ENCODE data around the gene TF.

TF gene

DNA sequence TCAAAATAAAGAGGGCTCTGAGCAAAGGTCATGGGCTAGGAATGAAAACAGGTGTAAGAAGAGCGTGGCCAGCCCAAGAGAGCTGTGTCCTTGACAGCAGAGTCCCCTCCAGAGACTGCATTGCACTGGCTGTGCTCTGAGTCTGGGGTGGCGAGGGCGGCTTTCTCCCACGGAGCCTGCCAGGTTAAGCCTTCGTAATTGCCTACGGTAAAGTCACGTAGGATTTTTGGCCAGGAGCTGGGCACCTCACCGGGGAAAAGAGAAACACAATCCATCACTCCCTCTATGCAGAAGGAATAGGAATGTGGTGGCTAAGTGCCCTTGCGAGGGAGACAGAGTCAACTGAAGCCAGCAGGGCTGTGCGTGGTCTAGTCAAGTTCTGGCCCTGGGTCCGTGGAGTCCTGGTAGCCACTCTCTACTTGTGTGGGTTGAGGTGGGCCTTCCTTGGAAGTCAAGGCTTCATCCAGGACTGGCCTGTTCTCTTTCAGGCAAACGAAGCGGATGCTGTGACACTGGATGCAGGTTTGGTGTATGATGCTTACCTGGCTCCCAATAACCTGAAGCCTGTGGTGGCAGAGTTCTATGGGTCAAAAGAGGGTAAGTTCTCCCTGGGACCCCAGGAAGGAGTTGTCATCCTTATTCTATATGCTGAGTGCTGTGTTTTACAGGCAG lies 7.0 kb downstream of the TF start:
- H3K9me3 ChIP-seq (ENCODE audit: control extremely low read depth in 1 of 5, control insufficient read depth in 4 of 5, insufficient read depth in 2 of 5, low read depth in 1 of 5, low read length in 4 of 5), result no peaks in the 10 kb centered on the region
- H3K4me1 ChIP-seq (ENCODE audit: control extremely low read depth in 1 of 4, control insufficient read depth in 4 of 4, insufficient read depth in 4 of 4, low read length in 3 of 4), result no peaks in the 10 kb centered on the region
- no peaks in the 10 kb centered on the region for H3K36me3 ChIP-seq (ENCODE audit: control insufficient read depth in 4 of 4, insufficient read depth in 4 of 4, low read length in 3 of 4)
- no peak for DNase-seq
- no peak overlapping the region for H3K4me3 ChIP-seq (ENCODE audit: control insufficient read depth in 1 of 7, extremely low read depth in 1 of 7, insufficient read depth in 4 of 7, low read depth in 2 of 7, low read length in 6 of 7)
- H3K27me3 ChIP-seq (replicated peaks in 2 of 5; ENCODE audit: control insufficient read depth in 4 of 5, insufficient read depth in 5 of 5, low read length in 4 of 5), result peaks cover 0 to 11% (median 2%) of the 10 kb centered on the region in 5 experiments
- POLR2A ChIA-PET, result no interaction called here
- CTCF ChIA-PET, result no interaction called here
- 100% methylated on average over 5 of the region's 13 CpGs for WGBS (ENCODE audit: insufficient coverage)
- H3K27ac ChIP-seq (ENCODE audit: insufficient read depth in 1 of 2, low read depth in 1 of 2, low read length in 2 of 2, poor library complexity in 1 of 2, severe bottlenecking in 2 of 2), result no peak overlapping the region

DNA sequence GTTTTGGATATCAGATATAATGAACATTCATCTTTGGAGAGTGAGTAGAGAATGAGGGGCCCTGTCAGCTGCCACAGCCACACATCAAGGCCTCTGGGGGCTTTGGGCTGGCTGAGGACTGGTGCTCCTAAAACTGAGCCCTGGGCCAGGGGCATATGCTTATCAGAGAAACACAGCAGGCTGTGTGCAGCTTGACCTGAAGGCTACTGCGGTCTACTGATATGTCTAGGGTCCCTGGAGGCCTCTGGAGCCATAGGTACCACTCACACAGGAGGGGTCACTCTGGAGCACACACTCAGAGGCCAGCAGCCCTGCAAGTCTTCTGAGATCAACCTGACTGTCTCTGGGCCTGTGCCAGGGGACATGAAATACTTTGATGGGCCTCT lies 7.6 kb downstream of the TF start:
- no peaks in the 10 kb centered on the region for H3K9me3 ChIP-seq (ENCODE audit: control extremely low read depth in 1 of 5, control insufficient read depth in 4 of 5, insufficient read depth in 2 of 5, low read depth in 1 of 5, low read length in 4 of 5)
- WGBS (ENCODE audit: insufficient coverage), result 100% methylated on average over 1 of the region's 1 CpG
- DNase-seq, result no peak
- H3K27ac ChIP-seq (ENCODE audit: insufficient read depth in 1 of 2, low read depth in 1 of 2, low read length in 2 of 2, poor library complexity in 1 of 2, severe bottlenecking in 2 of 2), result no peak overlapping the region
- no peaks in the 10 kb centered on the region for H3K36me3 ChIP-seq (ENCODE audit: control insufficient read depth in 4 of 4, insufficient read depth in 4 of 4, low read length in 3 of 4)
- H3K4me1 ChIP-seq (ENCODE audit: control extremely low read depth in 1 of 4, control insufficient read depth in 4 of 4, insufficient read depth in 4 of 4, low read length in 3 of 4), result no peaks in the 10 kb centered on the region
- peaks cover 0 to 11% (median 0%) of the 10 kb centered on the region in 5 experiments for H3K27me3 ChIP-seq (replicated peaks in 2 of 5; ENCODE audit: control insufficient read depth in 4 of 5, insufficient read depth in 5 of 5, low read length in 4 of 5)
- CTCF ChIA-PET, result no interaction called here
- POLR2A ChIA-PET, result no interaction called here
- H3K4me3 ChIP-seq (ENCODE audit: control insufficient read depth in 1 of 7, extremely low read depth in 1 of 7, insufficient read depth in 4 of 7, low read depth in 2 of 7, low read length in 6 of 7), result no peak overlapping the region

DNA sequence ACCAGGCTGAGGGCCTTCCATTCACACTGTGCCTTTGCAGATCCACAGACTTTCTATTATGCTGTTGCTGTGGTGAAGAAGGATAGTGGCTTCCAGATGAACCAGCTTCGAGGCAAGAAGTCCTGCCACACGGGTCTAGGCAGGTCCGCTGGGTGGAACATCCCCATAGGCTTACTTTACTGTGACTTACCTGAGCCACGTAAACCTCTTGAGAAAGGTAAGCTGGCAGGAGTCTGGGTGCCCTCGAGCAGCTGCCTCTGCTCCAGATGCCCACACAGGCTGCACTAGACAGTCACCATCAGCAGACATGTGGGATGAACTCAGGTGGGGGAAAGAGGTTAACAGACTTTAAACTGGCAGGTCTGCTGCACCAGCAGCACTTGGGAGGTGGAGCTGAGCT lies 8.3 kb downstream of the TF start:
- DNase-seq, result no peak
- Histone ChIP-seq H3K36me3 (ENCODE audit: control insufficient read depth in 4 of 4, insufficient read depth in 4 of 4, low read length in 3 of 4) (no peaks in the 10 kb centered on the region), H3K27me3 (replicated peaks in 2 of 5; ENCODE audit: control insufficient read depth in 4 of 5, insufficient read depth in 5 of 5, low read length in 4 of 5) (peaks cover 0 to 11% (median 0%) of the 10 kb centered on the region in 5 experiments), H3K4me1 (ENCODE audit: control extremely low read depth in 1 of 4, control insufficient read depth in 4 of 4, insufficient read depth in 4 of 4, low read length in 3 of 4) (no peaks in the 10 kb centered on the region), H3K27ac (ENCODE audit: insufficient read depth in 1 of 2, low read depth in 1 of 2, low read length in 2 of 2, poor library complexity in 1 of 2, severe bottlenecking in 2 of 2) (no peak overlapping the region), H3K4me3 (ENCODE audit: control insufficient read depth in 1 of 7, extremely low read depth in 1 of 7, insufficient read depth in 4 of 7, low read depth in 2 of 7, low read length in 6 of 7) (no peak overlapping the region), H3K9me3 (ENCODE audit: control extremely low read depth in 1 of 5, control insufficient read depth in 4 of 5, insufficient read depth in 2 of 5, low read depth in 1 of 5, low read length in 4 of 5) (no peaks in the 10 kb centered on the region)
- POLR2A ChIA-PET, result no interaction called here
- 90% methylated on average over 3 of the region's 5 CpGs for whole genome bisulfite sequencing (ENCODE audit: insufficient coverage)
- CTCF ChIA-PET, result no interaction called here

DNA sequence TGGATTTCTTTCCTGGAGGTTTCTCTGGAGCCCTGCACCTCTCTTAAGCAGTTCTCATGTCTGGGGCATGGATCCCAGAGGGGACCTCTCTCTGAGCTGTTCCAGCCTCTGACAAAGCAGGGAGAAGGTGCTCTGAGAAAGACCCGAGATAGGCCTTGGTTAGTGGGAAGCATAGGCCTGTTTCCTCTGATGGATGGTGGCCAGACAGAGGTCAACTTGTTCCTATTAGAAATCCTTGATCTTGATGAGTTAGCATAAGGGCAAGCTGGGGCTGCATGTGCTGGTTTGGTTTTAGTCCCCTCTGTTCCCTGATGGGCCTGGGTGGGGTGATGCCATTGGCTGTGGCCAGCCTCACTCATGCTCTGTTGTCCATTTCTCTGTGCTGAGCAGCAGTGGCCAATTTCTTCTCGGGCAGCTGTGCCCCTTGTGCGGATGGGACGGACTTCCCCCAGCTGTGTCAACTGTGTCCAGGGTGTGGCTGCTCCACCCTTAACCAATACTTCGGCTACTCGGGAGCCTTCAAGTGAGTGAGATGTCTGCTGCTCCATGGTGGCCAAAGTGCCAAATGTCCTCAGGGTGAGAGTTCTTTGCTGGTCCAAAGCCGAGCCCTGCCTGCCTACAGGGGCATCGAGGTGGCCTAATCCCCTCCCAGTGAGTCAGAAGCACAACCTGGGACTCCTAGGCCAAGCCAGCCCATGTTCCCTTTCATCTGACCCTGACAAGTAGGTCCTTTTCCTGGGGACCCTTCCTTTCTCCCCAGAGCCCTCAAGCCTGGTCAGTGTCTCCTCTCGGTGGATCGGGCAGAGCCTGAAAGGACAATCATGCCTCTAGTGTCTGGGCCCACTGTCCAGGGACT lies 9.0 kb downstream of the TF start:
- H3K27ac ChIP-seq (ENCODE audit: insufficient read depth in 1 of 2, low read depth in 1 of 2, low read length in 2 of 2, poor library complexity in 1 of 2, severe bottlenecking in 2 of 2), result no peak overlapping the region
- CTCF ChIA-PET, result no interaction called here
- no peaks in the 10 kb centered on the region for H3K36me3 ChIP-seq (ENCODE audit: control insufficient read depth in 4 of 4, insufficient read depth in 4 of 4, low read length in 3 of 4)
- no peak for DNase-seq
- no peak overlapping the region for H3K4me3 ChIP-seq (ENCODE audit: control insufficient read depth in 1 of 7, extremely low read depth in 1 of 7, insufficient read depth in 4 of 7, low read depth in 2 of 7, low read length in 6 of 7)
- peaks cover 0 to 10% (median 0%) of the 10 kb centered on the region in 5 experiments for H3K27me3 ChIP-seq (replicated peaks in 2 of 5; ENCODE audit: control insufficient read depth in 4 of 5, insufficient read depth in 5 of 5, low read length in 4 of 5)
- no peaks in the 10 kb centered on the region for H3K4me1 ChIP-seq (ENCODE audit: control extremely low read depth in 1 of 4, control insufficient read depth in 4 of 4, insufficient read depth in 4 of 4, low read length in 3 of 4)
- POLR2A ChIA-PET, result no interaction called here
- 86% methylated on average over 10 of the region's 10 CpGs for WGBS (ENCODE audit: insufficient coverage)
- H3K9me3 ChIP-seq (ENCODE audit: control extremely low read depth in 1 of 5, control insufficient read depth in 4 of 5, insufficient read depth in 2 of 5, low read depth in 1 of 5, low read length in 4 of 5), result no peaks in the 10 kb centered on the region

DNA sequence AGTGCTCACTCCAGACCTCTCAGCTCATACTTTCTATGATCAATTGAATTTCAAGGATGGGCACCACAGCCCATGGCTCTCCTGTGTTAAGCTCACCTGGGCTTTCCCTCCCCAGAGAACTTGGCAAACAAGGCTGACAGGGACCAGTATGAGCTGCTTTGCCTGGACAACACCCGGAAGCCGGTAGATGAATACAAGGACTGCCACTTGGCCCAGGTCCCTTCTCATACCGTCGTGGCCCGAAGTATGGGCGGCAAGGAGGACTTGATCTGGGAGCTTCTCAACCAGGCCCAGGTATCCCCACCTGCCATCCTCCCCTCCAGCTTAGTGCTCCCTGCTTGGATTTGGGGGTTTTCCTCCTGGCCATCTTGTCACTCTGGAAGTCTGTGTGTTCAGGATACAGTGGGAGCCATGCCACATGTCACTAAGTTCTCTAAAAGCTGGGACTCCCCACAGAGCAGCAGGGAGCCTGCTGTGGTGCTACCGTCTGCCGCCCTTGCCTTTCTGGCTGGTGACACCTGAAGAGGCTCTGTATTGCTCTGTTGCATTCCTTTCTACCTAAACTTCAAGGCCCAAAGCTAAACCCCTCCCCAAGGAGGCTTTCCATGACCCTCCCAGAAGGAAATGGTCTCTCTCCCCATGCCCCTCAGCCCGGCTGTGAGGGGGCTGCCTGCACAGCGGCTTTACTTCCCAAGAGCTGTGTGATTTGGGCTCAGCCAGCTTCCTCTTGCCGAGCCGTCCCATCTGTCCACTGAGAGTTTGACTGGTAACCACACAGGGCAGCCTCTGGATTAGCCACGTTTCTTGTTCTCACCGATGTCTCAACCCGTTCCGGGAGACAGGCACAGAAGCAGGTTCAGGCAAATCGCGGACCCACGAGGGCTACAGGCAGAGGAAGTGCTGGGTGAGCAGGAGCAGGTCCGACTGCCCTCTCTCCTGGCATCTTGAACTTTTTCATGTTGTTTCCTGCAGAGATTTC lies 10.8 kb downstream of the TF start:
- H3K9me3 ChIP-seq (ENCODE audit: control extremely low read depth in 1 of 5, control insufficient read depth in 4 of 5, insufficient read depth in 2 of 5, low read depth in 1 of 5, low read length in 4 of 5), result no peaks in the 10 kb centered on the region
- 90% methylated on average over 16 of the region's 20 CpGs for WGBS (ENCODE audit: insufficient coverage)
- H3K4me1 ChIP-seq (ENCODE audit: control extremely low read depth in 1 of 4, control insufficient read depth in 4 of 4, insufficient read depth in 4 of 4, low read length in 3 of 4), result no peaks in the 10 kb centered on the region
- no peak for DNase-seq
- CTCF ChIA-PET, result no interaction called here
- POLR2A ChIA-PET, result no interaction called here
- peaks cover 0 to 9% (median 0%) of the 10 kb centered on the region in 5 experiments for H3K27me3 ChIP-seq (replicated peaks in 2 of 5; ENCODE audit: control insufficient read depth in 4 of 5, insufficient read depth in 5 of 5, low read length in 4 of 5)
- H3K36me3 ChIP-seq (ENCODE audit: control insufficient read depth in 4 of 4, insufficient read depth in 4 of 4, low read length in 3 of 4), result no peaks in the 10 kb centered on the region
- H3K27ac ChIP-seq (ENCODE audit: insufficient read depth in 1 of 2, low read depth in 1 of 2, low read length in 2 of 2, poor library complexity in 1 of 2, severe bottlenecking in 2 of 2), result no peak overlapping the region
- no peak overlapping the region for H3K4me3 ChIP-seq (ENCODE audit: control insufficient read depth in 1 of 7, extremely low read depth in 1 of 7, insufficient read depth in 4 of 7, low read depth in 2 of 7, low read length in 6 of 7)

DNA sequence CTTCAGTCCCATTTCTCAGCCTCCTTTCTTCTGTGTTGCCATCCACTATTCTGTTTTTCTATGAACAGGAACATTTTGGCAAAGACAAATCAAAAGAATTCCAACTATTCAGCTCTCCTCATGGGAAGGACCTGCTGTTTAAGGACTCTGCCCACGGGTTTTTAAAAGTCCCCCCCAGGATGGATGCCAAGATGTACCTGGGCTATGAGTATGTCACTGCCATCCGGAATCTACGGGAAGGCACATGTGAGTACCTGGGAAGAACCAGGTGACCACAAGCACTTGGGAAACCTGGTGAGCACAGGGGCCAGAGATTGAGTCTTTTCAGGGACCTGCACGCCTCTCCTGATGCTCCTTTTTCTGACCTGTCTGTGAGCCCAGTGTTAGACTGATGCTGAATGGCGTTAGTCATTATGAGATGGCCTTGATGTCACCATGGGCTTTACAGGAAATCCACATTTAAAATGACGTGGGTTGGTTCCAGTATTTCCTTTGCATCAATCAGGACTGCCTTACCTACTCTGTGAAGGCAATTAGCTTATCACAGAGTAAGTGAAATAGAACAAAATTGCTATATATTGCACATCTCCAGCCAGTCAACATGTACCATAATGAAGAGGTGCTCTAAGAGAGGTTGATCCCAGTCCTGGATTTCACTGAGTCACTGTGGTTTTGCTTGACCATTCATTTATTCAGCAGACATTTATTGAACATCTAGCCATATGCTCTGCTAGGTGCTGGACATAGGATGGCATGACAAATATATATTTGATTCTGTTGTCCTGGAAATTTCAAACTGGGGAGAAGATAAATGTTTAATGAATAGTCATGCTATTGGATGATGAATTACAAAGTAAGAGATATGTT lies 11.7 kb downstream of the TF start:
- Histone ChIP-seq H3K36me3 (ENCODE audit: control insufficient read depth in 4 of 4, insufficient read depth in 4 of 4, low read length in 3 of 4) (no peaks in the 10 kb centered on the region), H3K9me3 (ENCODE audit: control extremely low read depth in 1 of 5, control insufficient read depth in 4 of 5, insufficient read depth in 2 of 5, low read depth in 1 of 5, low read length in 4 of 5) (no peaks in the 10 kb centered on the region), H3K4me1 (ENCODE audit: control extremely low read depth in 1 of 4, control insufficient read depth in 4 of 4, insufficient read depth in 4 of 4, low read length in 3 of 4) (no peaks in the 10 kb centered on the region), H3K4me3 (ENCODE audit: control insufficient read depth in 1 of 7, extremely low read depth in 1 of 7, insufficient read depth in 4 of 7, low read depth in 2 of 7, low read length in 6 of 7) (no peak overlapping the region), H3K27me3 (replicated peaks in 2 of 5; ENCODE audit: control insufficient read depth in 4 of 5, insufficient read depth in 5 of 5, low read length in 4 of 5) (peaks cover 0 to 9% (median 0%) of the 10 kb centered on the region in 5 experiments), H3K27ac (ENCODE audit: insufficient read depth in 1 of 2, low read depth in 1 of 2, low read length in 2 of 2, poor library complexity in 1 of 2, severe bottlenecking in 2 of 2) (no peak overlapping the region)
- 88% methylated on average over 6 of the region's 6 CpGs for whole genome bisulfite sequencing (ENCODE audit: insufficient coverage)
- no peak for DNase-seq
- ChIA-PET POLR2A (no interaction called here), CTCF (no interaction called here)

Data from common myeloid progenitor, CD34-positive (primary cell).